Osteoblast (primary cell): ENCODE data around the gene SPTB. TPM values are rescaled to one million over a fixed set of nuclear protein-coding genes. Genes with fewer than 3 reads are reported as not detected.

Experiments
- DNase-seq: peaks from one replicate; pipeline ENCODE4 v3.0.0; 2011; ENCODE audit warnings: low spot score, mixed read lengths; ENCODE audit not compliant: insufficient read length; ENCODE audit errors: missing footprints
- H2AFZ ChIP-seq: 2 replicates; pipeline ENCODE4 v1.6.0; 2011; ENCODE audit warnings: mild to moderate bottlenecking, low read length
- H3K27ac ChIP-seq: 2 replicates; pipeline ENCODE4 v1.5.1; 2011; ENCODE audit warnings: mild to moderate bottlenecking, low read depth, low read length, moderate library complexity
- H3K27me3 ChIP-seq: 2 replicates; pipeline ENCODE4 v1.6.0; 2012; ENCODE audit warnings: mild to moderate bottlenecking, control low read depth, inconsistent platforms, low read length, moderate library complexity; ENCODE audit not compliant: insufficient read depth
- H3K36me3 ChIP-seq: 2 replicates; pipeline ENCODE4 v1.5.1; 2011; ENCODE audit warnings: mild to moderate bottlenecking, low read length, control low read depth, moderate library complexity; ENCODE audit not compliant: insufficient read depth
- H3K4me1 ChIP-seq: 2 replicates; pipeline ENCODE4 v1.5.1; 2011; ENCODE audit warnings: mild to moderate bottlenecking, low read length, control low read depth, moderate library complexity; ENCODE audit not compliant: insufficient read depth
- H3K4me2 ChIP-seq: 2 replicates; pipeline ENCODE4 v1.6.0; 2011; ENCODE audit warnings: mild to moderate bottlenecking, low read length; ENCODE audit not compliant: insufficient read depth
- H3K4me3 ChIP-seq: fragments of 200-600 bp; sonication (generic); 3 replicates; pipeline ENCODE4 v1.5.1; 2012; ENCODE audit warnings: mild to moderate bottlenecking, low read length, inconsistent platforms; ENCODE audit not compliant: insufficient read depth
- H3K79me2 ChIP-seq: 2 replicates; pipeline ENCODE4 v1.6.0; 2012; ENCODE audit warnings: mild to moderate bottlenecking, low read length, control low read depth, inconsistent platforms; ENCODE audit not compliant: insufficient read depth
- H3K9me3 ChIP-seq: 2 replicates; pipeline ENCODE4 v1.5.1; 2011; ENCODE audit warnings: low read depth, low read length, control low read depth
- H4K20me1 ChIP-seq: 2 replicates; pipeline ENCODE4 v1.6.0; 2012; ENCODE audit warnings: mild to moderate bottlenecking, low read length, control low read depth; ENCODE audit not compliant: insufficient read depth
- CTCF ChIP-seq: IDR thresholded peaks from 2 replicates; pipeline ENCODE4 v1.5.1; 2011; ENCODE audit warnings: mild to moderate bottlenecking, low read depth, low read length, moderate library complexity; ENCODE audit errors: extremely low read depth
- total RNA-seq: library from RNA; depleted of rRNA; stranded (reverse); fragments of >200 nt; gene quantifications from 2 replicates; pipeline ENCODE4 v1.2.3, GENCODE V29; 2012

SPTB gene
- total RNA-seq, 1 donor: under 0.01 TPM

GRCh38 chr14:64906022-64906421, 26.3 kb upstream of the SPTB start:
- DNase-seq: no peak
- Histone ChIP-seq H2AFZ (no peak overlapping the region), H3K4me1 (no peaks in the 10 kb centered on the region), H3K4me2 (no peak overlapping the region), H3K36me3 (no peaks in the 10 kb centered on the region), H3K27ac (no peak overlapping the region), H3K4me3 (no peak overlapping the region), H3K79me2 (no peaks in the 10 kb centered on the region), H3K27me3 (peaks cover 44% of the 10 kb centered on the region), H3K9me3 (no peaks in the 10 kb centered on the region), H4K20me1 (no peaks in the 10 kb centered on the region)
- no peak for TF ChIP-seq CTCF

GRCh38 chr14:64899958-64900357, 20.3 kb upstream of the SPTB start:
- peaks cover 42% of the 10 kb centered on the region for H3K27me3 ChIP-seq
- no peaks in the 10 kb centered on the region for H3K9me3 ChIP-seq
- H3K4me2 ChIP-seq: no peak overlapping the region
- H3K36me3 ChIP-seq: no peaks in the 10 kb centered on the region
- H2AFZ ChIP-seq: no peak overlapping the region
- H4K20me1 ChIP-seq: no peaks in the 10 kb centered on the region
- H3K4me1 ChIP-seq: no peaks in the 10 kb centered on the region
- no peak for TF ChIP-seq CTCF
- no peaks in the 10 kb centered on the region for H3K79me2 ChIP-seq
- H3K4me3 ChIP-seq: no peak overlapping the region
- DNase-seq: no peak
- no peak overlapping the region for H3K27ac ChIP-seq

GRCh38 chr14:64891839-64892375, 12.2 kb upstream of the SPTB start:
- no peaks in the 10 kb centered on the region for H3K36me3 ChIP-seq
- H4K20me1 ChIP-seq: no peaks in the 10 kb centered on the region
- H3K79me2 ChIP-seq: no peaks in the 10 kb centered on the region
- no peak overlapping the region for H3K27ac ChIP-seq
- no peak for DNase-seq
- no peak overlapping the region for H2AFZ ChIP-seq
- peaks cover 14% of the 10 kb centered on the region for H3K27me3 ChIP-seq
- TF ChIP-seq CTCF: peak; percentile 57
- H3K4me2 ChIP-seq: no peak overlapping the region
- no peaks in the 10 kb centered on the region for H3K4me1 ChIP-seq
- H3K4me3 ChIP-seq: no peak overlapping the region
- H3K9me3 ChIP-seq: no peaks in the 10 kb centered on the region

- Histone ChIP-seq H3K4me3 (no peak overlapping the region), H4K20me1 (no peaks in the 10 kb centered on the region), H3K4me2 (no peak overlapping the region), H3K79me2 (no peaks in the 10 kb centered on the region), H2AFZ (no peak overlapping the region), H3K27me3 (peaks cover 20% of the 10 kb centered on the region), H3K4me1 (no peaks in the 10 kb centered on the region), H3K27ac (no peak overlapping the region), H3K36me3 (no peaks in the 10 kb centered on the region), H3K9me3 (no peaks in the 10 kb centered on the region)
- TF ChIP-seq CTCF: no peak
- DNase-seq: no peak
Observed at GRCh38 chr14:64891173-64891838, 11.6 kb upstream of the SPTB start.
